ENCODE data around the gene PIK3AP1.
A peak's percentile ranks its signal among the peaks of the same experiment; 100 is the strongest.

PIK3AP1 gene

DNA sequence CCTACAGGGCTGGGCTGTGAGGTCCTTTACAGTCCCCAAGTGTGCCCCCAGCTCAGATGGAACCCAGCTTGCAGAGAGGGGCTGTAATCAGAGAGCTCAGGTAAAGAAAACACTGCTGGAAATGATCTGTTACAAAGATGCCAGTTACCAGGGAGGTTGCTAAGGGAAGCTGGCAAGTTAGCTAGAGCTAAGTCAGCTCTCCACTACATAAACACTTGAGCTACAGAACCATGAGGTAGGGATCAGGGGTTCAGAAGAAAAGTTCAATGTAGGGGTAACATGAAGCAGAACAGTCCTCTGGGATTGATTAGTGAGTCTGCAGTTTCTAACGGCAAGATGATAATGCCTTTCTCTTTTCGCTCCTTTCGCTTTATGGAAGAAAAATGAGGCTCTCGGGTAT lies 80.4 kb downstream of the PIK3AP1 start:
- peak; percentile 90 for FAIRE-seq

DNA sequence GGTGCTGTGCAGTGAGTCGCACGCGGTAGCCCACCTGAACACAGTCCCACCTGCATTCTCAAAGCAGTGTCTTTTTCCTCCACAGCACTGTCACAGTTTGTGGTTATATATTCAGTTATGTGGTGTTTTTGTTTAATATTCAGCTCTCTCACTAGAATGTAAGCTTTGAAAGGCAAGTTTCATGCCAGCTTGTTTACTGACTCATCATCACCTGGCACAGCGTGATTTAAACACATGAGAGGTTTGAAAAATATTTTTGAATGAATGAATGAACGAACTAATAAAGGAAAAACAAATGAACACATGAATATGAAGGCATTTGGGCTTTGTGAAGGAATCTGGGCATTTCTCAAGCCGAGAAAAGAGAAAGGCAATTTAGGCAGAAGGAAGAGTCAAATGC lies 81.6 kb downstream of the PIK3AP1 start:
- no peak for FAIRE-seq

DNA sequence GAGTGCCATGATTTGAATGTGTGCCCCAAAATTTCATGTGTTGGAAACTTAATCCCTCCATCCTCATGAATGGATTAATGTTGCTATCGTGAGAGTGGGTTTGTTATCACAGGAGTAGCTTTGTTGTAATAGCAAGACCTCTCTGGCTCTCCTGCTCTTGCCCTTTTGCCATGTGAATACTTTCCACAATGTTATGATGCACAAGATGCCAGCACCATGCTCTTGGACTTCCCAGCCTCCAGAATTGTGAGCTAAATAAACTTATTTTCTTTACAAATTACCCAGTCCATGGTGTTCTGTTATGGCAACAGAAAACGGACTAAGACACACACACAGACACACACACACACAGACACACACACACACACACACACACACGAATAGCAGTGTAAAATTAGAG lies 82.2 kb downstream of the PIK3AP1 start:
- no peak for FAIRE-seq

DNA sequence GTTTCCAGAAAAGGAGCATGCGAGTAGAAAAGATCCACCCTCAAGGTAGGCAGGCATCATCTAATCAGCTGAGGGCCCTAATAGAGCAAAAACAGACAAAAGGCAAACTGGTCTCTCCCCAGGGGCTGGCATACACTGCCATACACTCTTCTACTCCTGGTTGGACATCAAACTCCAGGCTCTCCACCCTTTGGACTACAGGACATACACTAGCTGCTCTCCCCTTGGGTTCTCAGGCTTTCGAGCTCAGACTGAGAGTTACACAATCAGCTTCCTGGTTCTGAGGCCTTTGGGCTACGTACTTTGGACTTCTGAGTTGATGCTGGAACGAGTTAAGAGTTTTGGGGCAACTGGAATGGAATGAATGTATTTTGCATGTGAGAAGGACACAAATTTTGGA lies 82.6 kb downstream of the PIK3AP1 start:
- no peak for FAIRE-seq

DNA sequence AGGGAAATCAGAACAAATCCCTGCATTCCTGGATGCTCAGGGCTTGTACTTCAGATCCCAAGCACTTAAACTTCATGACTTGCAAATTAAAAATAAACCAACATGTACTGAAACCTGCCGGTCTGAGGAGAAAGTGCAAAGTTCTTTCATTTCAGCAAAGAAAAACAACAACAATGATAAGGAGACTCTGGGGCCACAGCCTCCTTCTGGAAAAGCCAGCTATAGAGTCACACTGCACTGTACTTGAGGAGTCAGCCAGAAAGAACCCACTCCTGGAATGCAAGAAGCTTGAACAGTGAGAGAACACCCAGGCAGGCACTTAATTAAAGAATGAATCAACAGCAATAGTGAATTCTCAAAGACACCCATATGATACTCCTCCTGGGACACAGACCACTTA lies 83.8 kb downstream of the PIK3AP1 start:
- no peak for FAIRE-seq

DNA sequence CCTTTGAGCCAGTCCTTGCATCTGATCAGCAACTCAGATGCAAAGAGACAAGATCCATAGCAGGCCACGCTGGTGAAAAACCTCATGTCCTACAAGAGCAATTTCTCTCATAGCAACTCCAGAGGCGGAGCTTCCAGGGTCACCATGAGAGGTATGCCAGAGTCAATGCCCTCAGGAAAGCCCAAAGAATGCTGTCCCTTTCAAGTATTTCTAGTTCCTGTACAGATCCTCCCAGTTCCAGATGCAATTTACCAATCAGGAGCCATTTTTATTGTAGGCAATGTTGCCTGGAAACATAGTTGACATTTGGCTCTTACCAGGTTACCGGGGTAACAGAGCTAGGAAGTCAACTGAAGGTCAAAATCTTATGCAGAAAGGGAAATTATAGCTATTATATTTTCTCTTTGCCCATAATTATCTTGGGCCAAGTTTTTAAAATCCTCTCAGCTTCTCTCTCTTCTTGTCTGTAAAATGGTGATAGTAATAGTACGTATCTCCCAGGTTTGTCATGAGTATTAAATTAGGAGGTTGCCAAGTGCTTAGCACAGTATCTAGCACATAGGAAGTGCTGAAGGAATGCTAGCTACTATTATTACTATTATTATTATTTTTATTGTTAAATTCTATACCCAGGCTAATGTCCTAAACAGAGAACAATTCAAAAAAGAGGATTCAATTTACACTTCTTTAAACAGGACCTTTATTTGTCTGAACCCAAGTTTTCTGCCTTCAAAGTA lies 87.2 kb downstream of the PIK3AP1 start:
- peak; percentile 98 for FAIRE-seq

DNA sequence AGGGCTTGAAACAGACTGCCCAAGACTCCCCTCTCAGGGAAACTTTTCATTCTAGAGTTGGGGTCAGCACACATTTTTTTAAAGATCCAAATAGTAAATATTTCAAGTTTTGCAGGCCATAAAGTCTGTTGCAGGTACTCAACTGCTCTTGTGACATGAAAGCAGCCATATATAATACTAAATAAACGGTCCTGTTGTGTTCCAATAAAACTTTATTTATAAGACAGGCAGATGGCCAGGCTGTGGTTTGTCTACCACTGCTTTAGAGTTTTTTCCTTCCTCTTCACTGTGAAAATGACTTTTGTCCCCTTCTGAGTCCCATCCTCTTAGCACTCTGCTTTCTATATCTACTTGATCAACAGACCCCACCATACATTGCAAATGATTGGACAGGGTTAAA lies 93.0 kb downstream of the PIK3AP1 start:
- no peak for FAIRE-seq

DNA sequence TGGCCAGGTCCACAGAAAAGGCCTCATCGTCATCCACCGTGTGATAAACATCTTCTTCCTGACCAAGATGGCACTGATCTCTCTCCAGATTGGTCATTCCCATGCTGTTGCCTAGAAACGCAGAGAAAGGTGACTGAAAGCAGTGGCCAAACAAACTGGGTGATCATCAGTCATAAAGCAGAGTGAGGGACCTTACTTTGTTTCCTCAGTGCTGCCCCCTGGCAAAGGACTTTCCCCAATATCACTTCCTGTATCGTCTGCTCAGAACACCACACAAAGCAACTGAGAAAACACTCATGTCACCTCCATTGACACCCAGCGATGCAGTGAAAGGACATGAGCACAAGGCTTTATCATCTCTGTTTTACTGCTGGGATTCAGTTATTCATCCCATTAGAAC lies 93.5 kb downstream of the PIK3AP1 start:
- no peak for FAIRE-seq

DNA sequence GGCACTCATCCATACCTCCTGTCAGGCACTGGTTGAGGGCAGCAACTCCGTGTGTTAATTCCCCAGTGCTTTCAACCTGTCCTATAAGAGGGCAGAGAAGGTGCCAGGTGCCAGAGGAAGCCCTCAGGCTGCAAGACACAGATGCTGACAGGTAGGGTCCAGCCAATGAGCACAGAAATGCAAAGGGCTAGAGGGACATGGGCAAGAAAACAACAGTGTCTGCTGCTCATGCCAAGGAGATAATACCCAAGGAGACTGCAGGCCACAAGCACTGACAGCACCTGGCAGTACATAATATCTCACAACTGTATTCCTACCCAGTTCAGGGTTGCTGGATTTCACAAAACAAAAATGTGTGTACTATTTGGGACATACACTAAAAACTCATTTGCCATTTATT lies 95.1 kb downstream of the PIK3AP1 start:
- no peak for FAIRE-seq

DNA sequence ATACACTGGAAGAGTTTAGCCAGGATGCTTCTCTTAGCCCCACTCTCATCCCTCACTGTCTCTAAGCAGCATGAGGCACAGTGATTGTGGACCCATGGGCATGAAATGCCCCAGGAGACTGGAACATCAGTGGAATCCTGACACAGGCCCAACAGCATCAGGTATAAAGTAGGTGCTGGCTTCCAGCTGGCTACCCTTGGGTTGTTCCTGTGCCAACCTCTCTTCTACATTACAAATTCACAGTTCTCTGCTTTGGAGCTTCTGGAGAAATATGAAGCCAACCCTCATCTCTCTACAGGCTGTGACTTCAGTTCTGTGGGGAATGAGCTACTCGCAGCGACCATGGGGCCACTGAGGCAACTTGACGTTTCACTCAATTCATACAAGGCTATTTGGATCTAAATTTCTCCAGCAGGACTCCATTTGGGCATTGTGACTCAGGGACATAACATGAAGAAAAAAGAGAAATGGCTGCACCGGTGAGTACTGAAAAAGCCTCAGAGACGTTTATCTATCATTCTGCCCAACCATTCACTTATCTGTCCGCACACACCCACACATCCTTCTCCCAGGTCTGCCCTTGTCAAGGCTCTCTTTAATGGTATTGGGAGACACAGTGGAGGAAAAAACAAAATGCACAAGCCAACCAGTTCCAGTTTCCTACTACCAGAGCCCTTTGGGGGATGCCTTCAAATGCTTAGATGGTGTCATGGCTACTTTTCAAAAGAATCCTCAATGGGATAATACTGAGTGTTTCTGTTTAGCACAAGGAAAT lies 98.1 kb downstream of the PIK3AP1 start:
- no peak for FAIRE-seq

DNA sequence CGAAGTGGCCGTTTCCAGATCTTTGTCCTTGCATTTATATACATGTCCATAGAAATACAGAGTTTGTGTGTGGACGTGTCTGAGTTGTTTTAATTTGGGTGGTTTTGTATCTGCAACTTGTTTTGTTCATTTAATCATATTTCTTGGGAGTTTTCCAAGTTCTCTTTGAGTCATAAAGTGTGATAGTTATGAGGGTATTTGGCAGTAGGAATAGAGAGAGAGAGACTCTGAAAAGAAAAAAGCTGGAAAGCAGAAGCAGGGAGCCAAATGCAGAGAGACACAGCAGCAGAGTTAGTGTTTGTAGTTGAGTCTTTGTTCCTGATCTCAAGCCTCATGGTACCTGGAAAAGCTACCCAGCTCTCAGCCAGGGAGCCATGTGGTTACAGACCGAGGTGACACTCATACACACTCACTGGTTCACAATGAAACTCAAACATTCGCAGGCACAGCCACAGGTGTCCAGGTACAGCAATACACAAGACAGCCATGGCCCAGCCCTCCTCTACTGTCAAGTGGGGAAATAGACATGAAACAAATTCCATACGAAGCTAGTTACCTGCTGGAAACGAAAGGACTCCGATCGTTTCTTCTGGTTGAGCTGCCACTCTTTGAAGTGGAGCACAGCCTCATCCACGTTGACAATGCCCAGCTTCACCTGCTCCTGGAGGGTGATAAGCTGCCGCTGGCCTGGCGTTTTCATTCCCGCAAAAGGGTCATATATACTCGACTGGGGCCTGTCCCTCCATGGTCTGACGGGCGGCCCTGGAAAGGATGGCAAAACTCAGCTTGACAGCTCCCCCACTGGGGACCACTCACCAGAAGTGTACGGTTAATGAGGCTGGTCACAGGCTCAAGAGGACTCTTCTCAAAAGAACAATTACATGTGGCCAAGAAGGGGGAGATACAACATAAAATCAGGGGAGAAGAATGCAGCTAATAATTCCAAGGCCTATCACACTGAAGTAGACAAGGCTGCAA lies 100.2 kb downstream of the PIK3AP1 start:
- FAIRE-seq = no peak

DNA sequence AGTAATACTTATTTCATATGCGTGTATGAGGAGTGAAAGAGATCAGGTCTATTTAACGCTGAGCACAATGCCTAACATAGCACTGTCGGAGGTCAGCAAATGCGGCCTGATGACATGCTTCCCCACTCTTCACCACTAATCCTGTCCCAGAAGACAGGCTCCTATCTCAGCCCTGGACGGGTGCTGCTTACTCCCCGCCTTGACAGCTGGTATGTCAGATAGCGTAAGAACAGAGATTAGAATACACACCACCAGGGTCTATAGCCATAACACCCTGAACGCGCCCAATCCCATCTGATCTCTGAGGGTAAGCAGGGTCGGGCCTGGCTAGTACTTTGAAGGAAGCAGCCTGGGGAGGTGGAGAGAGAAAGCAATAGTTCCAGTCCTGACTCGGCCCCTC lies 101.2 kb downstream of the PIK3AP1 start:
- FAIRE-seq = no peak

DNA sequence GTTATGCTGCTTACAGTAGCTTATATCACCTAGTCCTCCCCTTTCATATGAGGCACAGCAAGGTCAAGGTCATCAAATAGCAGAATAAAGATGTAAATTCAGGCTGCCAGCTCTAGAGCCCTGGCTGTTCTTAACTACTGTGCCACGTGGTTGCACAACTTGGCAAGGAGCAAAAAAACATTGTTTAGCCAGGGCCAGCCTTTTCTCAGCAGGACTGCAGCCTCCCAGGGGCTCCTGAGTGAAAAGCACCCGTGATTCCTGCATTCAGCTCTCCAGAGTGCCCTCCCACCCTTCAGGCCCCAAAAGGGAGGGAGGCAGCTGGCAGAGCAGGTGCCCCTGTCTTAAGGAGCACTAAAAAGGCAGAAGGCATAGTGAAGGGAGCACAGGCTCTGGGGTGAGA lies 101.7 kb downstream of the PIK3AP1 start:
- no peak for FAIRE-seq

DNA sequence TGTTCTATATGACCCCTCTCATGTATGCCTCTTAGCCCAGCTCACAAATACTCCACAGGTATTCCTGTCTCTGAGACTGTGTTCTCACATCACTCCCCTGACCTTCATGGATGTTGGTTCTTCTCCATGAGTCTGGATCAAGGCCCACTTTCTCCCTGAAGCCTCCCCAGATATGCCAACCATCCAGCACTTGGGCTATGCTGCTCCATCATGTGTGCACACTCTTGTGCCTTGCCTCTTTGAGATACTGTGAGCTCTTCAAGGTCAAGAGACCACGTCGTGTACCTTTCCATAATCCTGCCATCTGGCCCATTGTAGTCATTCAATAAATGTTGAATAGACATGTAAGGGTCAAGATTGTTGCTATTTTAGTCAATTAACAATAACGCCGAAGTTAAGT lies 103.4 kb downstream of the PIK3AP1 start:
- no peak for FAIRE-seq

DNA sequence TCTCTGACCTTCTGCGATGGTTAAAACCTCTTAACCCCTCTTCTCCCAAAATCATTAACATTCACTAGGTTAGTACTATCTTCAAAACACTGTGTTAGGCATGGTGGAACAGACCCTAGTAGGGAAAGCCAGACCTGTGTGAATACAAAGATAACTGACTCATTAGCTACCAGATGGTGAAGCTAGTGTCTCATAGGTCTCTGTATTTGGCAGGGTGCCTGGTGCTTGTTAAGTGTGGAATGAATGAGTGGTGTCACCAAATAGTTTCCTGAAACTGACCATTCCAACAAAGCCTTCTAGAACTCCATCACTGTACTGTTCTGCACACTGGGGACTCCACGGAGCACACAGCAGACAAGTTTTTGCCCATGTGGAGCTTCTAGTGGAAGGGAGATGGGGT lies 105.8 kb downstream of the PIK3AP1 start:
- no peak for FAIRE-seq

DNA sequence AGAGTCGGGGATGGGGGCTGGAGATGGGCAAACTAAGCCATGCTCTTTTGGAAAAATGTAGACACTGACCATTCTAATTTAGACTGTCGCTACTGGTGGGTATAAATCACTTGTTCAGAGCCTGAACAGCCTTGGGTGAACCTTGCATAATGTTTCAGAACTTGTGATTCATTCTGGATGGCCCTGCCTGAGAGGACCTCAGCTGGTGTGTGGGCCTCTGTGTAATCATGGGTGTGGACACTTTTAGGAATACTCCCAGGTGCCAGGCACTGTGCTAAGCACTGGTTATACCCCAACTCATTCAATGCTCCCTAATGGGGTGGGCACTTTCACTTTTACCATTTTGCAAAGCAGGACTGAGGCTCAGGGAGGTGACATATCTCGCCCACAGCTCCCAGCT lies 106.7 kb downstream of the PIK3AP1 start:
- no peak for FAIRE-seq

DNA sequence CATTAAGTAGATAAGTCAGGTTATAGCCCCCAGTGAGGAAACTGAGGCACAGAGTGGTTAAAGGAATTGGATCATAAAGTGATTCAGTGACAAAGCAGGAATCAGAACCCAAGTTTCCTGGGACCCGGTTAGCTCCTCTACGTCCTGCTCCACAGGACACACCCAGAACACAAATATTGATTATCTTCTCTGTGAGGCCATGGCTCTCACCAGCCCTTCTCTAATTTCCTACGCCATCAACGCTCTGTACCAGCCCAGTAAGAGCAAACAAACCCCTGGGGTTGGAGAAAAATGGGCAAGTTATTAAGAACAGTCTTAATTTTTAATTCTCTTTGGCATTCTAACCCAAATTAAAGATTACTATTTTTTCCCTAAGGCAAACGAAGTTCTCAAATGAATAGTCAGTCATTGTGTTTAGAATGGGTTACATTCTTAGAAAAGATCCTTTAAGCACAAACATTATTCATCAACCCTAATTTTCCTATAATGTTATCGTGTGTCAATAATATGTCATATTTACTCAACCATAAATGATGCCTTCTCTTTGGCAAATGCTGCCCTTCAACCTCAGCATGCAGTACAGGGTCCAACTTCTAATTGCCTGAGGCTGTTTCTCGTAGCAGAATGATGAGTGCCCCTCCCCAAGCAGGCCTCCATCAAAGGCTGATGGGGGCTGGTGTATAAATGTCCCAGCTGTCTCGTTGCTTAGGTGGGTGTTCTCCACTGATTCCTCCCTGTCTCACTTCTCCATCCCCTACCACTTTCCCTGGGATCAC lies 108.1 kb downstream of the PIK3AP1 start:
- FAIRE-seq = no peak

DNA sequence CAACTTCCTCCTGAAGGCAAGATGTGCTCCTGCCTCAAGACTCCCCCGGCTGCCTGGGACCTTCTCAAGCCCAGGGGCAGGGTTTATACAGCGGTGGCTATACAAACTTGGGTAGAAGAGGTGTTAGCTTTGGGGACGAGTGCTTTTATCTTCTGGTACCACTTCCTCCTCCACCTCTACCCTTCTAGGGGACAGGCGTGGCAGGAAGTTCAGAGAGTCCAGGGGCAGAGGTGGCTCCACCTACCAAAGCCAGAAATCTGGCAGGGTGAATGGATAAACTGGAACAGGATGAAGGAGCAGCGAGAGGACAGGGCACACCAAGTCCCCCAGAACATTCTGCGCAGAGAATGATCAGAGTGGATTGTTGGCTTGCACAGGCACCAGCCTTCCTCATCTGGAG lies 109.5 kb downstream of the PIK3AP1 start:
- FAIRE-seq = no peak

DNA sequence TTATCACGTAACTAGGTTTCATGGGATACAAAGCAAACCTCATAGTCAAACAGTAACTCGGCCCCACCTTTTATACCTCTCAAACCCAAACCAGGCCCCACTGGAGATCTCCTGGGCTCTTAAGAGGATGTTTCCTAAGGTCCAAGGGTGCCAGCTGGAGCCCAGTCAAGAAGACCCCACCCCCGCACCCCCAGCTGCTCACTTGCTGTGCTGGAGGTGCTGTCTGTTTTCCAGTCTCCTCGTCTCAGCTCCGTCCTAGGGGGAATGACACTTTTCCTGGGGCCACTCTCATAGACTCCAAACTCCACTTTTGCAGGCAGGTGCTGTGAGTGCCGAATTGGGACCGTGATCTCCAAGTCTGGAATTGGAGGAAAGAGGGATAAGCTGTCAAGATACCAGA lies 110.8 kb downstream of the PIK3AP1 start:
- no peak for FAIRE-seq

DNA sequence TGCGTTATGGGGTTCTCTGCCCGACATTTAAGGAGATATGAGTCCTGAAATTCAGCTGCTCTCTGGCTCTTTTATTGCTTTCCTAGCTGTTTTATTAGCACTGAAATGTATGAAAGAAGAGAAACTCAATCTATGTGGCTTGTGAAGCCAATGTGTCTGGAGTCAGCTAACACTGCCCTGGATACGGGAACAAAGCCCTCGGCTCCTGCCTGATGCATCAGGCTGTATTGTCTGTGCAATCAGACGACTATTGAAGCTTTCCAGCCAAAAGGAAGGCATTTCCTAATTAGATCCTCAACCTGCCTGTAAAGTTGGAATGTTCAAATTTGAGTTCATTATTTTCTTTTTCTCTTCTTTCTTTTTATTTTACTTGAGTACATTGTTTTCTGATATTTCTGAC lies 111.5 kb downstream of the PIK3AP1 start:
- FAIRE-seq = no peak

DNA sequence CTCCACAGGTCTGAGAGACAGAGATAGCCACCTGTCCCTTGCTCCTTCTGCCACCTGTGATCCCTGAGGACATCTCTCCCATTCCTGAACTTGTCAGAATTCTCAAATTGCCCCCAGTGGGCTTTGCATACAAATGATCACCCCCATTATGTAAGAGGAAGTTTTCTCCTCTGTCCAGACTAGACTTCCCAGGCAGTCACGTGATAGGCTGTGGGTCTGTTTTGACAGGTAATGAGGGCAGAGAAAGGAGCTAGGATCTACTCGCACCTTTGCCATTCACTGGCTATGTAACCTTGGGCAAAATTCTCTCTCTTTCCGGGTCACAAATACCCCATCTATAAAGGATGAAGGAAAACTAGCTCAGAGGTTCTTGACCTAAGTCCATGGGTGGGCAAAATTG lies 112.1 kb downstream of the PIK3AP1 start:
- no peak for FAIRE-seq

DNA sequence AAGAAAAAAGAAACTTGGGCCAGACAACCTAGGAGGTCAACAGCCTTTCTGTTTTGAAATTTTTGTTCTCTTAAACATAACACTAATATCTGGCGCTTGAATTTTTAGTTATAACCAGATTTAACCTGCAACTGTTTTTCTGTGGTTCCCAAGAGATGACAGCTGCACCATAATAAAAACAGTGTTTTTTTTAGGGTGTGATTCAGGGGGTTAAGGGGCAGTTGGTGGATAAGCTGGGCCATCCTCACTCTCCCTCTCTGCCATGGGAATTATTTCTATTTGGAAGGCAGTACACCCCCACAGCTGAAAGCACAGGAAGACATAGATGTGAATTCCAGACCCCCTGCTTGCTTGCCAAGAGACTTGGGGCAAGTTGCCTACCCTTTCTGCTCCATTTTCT lies 113.4 kb downstream of the PIK3AP1 start:
- FAIRE-seq = no peak

DNA sequence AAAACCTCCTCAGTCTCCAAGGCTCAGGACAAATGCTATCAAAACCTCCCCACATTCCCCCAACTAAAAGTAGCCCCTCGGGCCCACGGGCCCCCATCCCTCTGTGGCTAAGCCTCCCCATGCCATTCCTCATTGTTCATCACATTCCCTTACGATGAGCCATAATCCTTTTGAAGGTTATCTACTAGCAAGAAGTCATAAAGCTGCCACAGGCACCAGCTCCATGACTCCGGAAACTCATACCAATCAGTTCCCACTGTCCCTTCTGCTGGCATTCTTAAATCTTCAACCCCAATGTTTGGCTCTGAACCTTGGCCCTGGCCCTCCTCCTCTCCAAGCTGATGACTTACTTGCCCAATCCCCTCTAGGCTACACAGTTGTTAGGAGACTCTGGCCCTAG lies 114.1 kb downstream of the PIK3AP1 start:
- no peak for FAIRE-seq
